Measurements from ENCODE around the gene RASSF8.

DNA sequence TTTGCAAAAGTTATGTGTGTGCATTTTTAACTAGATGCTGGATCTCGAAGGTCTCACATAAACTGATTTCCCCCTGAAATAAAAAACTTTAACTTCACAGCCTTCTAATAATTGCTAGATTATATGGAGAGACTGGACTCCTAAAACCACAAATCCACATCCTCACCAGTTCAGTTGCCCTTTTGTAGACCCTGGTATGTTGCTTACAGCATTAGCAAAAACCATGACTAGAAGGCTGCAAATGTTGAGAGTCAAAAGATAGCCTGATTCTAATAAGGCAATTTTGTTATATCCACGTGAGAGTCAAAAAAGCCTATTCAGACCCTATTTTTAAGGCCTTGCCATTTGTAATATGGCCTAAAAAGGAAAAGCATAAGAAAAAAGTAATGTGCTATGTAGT lies 37.4 kb downstream of the RASSF8 start:
- TF ChIP-seq, protein P1, sequence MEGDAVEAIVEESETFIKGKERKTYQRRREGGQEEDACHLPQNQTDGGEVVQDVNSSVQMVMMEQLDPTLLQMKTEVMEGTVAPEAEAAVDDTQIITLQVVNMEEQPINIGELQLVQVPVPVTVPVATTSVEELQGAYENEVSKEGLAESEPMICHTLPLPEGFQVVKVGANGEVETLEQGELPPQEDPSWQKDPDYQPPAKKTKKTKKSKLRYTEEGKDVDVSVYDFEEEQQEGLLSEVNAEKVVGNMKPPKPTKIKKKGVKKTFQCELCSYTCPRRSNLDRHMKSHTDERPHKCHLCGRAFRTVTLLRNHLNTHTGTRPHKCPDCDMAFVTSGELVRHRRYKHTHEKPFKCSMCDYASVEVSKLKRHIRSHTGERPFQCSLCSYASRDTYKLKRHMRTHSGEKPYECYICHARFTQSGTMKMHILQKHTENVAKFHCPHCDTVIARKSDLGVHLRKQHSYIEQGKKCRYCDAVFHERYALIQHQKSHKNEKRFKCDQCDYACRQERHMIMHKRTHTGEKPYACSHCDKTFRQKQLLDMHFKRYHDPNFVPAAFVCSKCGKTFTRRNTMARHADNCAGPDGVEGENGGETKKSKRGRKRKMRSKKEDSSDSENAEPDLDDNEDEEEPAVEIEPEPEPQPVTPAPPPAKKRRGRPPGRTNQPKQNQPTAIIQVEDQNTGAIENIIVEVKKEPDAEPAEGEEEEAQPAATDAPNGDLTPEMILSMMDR (conservative IDR thresholded peaks at IDR 0.05; ENCODE audit: low read depth in 2 of 2): no peak
- TF ChIP-seq JUNB (IDR thresholded peaks at IDR 0.05; ENCODE audit: unreplicated experiment): no peak
- TF ChIP-seq STAT1 (IDR thresholded peaks at IDR 0.05; ENCODE audit: unreplicated experiment): no peak
- TF ChIP-seq, protein P2, sequence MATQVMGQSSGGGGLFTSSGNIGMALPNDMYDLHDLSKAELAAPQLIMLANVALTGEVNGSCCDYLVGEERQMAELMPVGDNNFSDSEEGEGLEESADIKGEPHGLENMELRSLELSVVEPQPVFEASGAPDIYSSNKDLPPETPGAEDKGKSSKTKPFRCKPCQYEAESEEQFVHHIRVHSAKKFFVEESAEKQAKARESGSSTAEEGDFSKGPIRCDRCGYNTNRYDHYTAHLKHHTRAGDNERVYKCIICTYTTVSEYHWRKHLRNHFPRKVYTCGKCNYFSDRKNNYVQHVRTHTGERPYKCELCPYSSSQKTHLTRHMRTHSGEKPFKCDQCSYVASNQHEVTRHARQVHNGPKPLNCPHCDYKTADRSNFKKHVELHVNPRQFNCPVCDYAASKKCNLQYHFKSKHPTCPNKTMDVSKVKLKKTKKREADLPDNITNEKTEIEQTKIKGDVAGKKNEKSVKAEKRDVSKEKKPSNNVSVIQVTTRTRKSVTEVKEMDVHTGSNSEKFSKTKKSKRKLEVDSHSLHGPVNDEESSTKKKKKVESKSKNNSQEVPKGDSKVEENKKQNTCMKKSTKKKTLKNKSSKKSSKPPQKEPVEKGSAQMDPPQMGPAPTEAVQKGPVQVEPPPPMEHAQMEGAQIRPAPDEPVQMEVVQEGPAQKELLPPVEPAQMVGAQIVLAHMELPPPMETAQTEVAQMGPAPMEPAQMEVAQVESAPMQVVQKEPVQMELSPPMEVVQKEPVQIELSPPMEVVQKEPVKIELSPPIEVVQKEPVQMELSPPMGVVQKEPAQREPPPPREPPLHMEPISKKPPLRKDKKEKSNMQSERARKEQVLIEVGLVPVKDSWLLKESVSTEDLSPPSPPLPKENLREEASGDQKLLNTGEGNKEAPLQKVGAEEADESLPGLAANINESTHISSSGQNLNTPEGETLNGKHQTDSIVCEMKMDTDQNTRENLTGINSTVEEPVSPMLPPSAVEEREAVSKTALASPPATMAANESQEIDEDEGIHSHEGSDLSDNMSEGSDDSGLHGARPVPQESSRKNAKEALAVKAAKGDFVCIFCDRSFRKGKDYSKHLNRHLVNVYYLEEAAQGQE (IDR thresholded peaks at IDR 0.05; ENCODE audit: unreplicated experiment): no peak
- no peak for TF ChIP-seq EZH2phosphoT487 (IDR thresholded peaks at IDR 0.05; ENCODE audit: unreplicated experiment)
- TF ChIP-seq EZH2 (IDR thresholded peaks at IDR 0.05; ENCODE audit: low read depth, unreplicated experiment): no peak
- TF ChIP-seq POLR2AphosphoS5 (IDR thresholded peaks at IDR 0.05; ENCODE audit: low read depth): no peak
- TF ChIP-seq ZNF331 (CRISPR knock-in tag; IDR thresholded peaks at IDR 0.05; ENCODE audit: low read depth): no peak
- no peak for TF ChIP-seq CREB1 (CRISPR knock-in tag; IDR thresholded peaks at IDR 0.05; ENCODE audit: low read depth)
- no peak for TF ChIP-seq ZNF114 (CRISPR knock-in tag; IDR thresholded peaks at IDR 0.05)
